H9 (cell line): Measurements from ENCODE around the gene NTNG2. TPM values are rescaled to one million over a fixed set of nuclear protein-coding genes. Genes with fewer than 3 reads are reported as not detected.

ENCODE experiments used
- DNase-seq: peaks from one replicate; pipeline ENCODE4 v3.0.0-alpha.2; 2017
- H2AFZ ChIP-seq: one replicate; pipeline ENCODE4 v1.6.1; 2013; ENCODE audit warnings: mild to moderate bottlenecking, low read length, control low read depth, moderate library complexity
- H2AK5ac ChIP-seq: 2 replicates; pipeline ENCODE4 v1.6.1; 2013; ENCODE audit warnings: low read length, control low read depth, mixed read lengths; ENCODE audit not compliant: insufficient read length
- H2BK120ac ChIP-seq: one replicate; pipeline ENCODE4 v1.6.1; 2013; ENCODE audit warnings: low read depth, mild to moderate bottlenecking, low read length, control low read depth, inconsistent platforms; ENCODE audit not compliant: poor library complexity, severe bottlenecking
- H2BK12ac ChIP-seq: 2 replicates; pipeline ENCODE4 v1.6.1; 2013; ENCODE audit warnings: low read length, control low read depth, mixed read lengths, low read depth; ENCODE audit not compliant: insufficient read length
- H2BK15ac ChIP-seq: 2 replicates; pipeline ENCODE4 v1.6.1; 2013; ENCODE audit warnings: low read depth, low read length, control low read depth
- H2BK20ac ChIP-seq: one replicate; pipeline ENCODE4 v1.6.1; 2013; ENCODE audit warnings: low read depth, mild to moderate bottlenecking, low read length, control low read depth, inconsistent platforms; ENCODE audit not compliant: poor library complexity, severe bottlenecking
- H2BK5ac ChIP-seq: 2 replicates; pipeline ENCODE4 v1.6.1; 2013; ENCODE audit warnings: low read length, control low read depth, mixed read lengths; ENCODE audit not compliant: insufficient read length
- H3K14ac ChIP-seq: 2 replicates; pipeline ENCODE4 v1.6.1; 2013; ENCODE audit warnings: low read length, control low read depth; ENCODE audit not compliant: insufficient read depth
- H3K18ac ChIP-seq: 2 replicates; pipeline ENCODE4 v1.6.1; 2013; ENCODE audit warnings: low read depth, mild to moderate bottlenecking, mixed read lengths, low read length, control low read depth; ENCODE audit not compliant: insufficient read length
- H3K23ac ChIP-seq: 2 replicates; pipeline ENCODE4 v1.6.1; 2013; ENCODE audit warnings: low read length, control low read depth, mixed read lengths, low read depth; ENCODE audit not compliant: insufficient read length
- H3K23me2 ChIP-seq: 2 replicates; pipeline ENCODE4 v1.6.1; 2013; ENCODE audit warnings: low read depth, mild to moderate bottlenecking, mixed read lengths, low read length, control low read depth; ENCODE audit not compliant: insufficient read length, poor library complexity, severe bottlenecking
- H3K27ac ChIP-seq: 2 replicates; pipeline ENCODE4 v1.5.1; 2013; ENCODE audit warnings: low read length, control low read depth, mixed read lengths, low read depth; ENCODE audit not compliant: insufficient read length
- H3K27me3 ChIP-seq: 2 replicates; pipeline ENCODE4 v1.6.1; 2013; ENCODE audit warnings: low read length, control low read depth, inconsistent platforms; ENCODE audit not compliant: insufficient read depth
- H3K4ac ChIP-seq: 2 replicates; pipeline ENCODE4 v1.6.1; 2013; ENCODE audit warnings: low read depth, mild to moderate bottlenecking, control low read depth, inconsistent platforms, low read length, moderate library complexity
- H3K4me1 ChIP-seq: 2 replicates; pipeline ENCODE4 v1.6.1; 2013; ENCODE audit warnings: low read length, control low read depth, inconsistent platforms; ENCODE audit not compliant: insufficient read depth
- H3K4me2 ChIP-seq: 2 replicates; pipeline ENCODE4 v1.6.1; 2013; ENCODE audit warnings: low read length, control low read depth, mixed read lengths; ENCODE audit not compliant: insufficient read length, insufficient read depth
- H3K56ac ChIP-seq: 2 replicates; pipeline ENCODE4 v1.6.1; 2013; ENCODE audit warnings: low read depth, mild to moderate bottlenecking, mixed read lengths, low read length, control low read depth; ENCODE audit not compliant: insufficient read length
- H3K79me1 ChIP-seq: 2 replicates; pipeline ENCODE4 v1.6.1; 2013; ENCODE audit warnings: low read depth, mild to moderate bottlenecking, moderate library complexity, low read length, control low read depth, inconsistent platforms; ENCODE audit not compliant: insufficient read depth, poor library complexity, severe bottlenecking
- H3K79me2 ChIP-seq: 2 replicates; pipeline ENCODE4 v1.6.1; 2013; ENCODE audit warnings: low read length, control low read depth, inconsistent platforms; ENCODE audit not compliant: insufficient read depth
- H3K9ac ChIP-seq: 2 replicates; pipeline ENCODE4 v1.6.1; 2013; ENCODE audit warnings: low read length, control low read depth, mixed read lengths; ENCODE audit not compliant: insufficient read length; ENCODE audit errors: extremely low read depth
- H3K9me3 ChIP-seq: one replicate; pipeline ENCODE4 v1.6.1; 2013; ENCODE audit warnings: low read depth, low read length, inconsistent platforms; ENCODE audit not compliant: control insufficient read depth
- H3T11ph ChIP-seq: one replicate; pipeline ENCODE4 v1.6.1; 2013; ENCODE audit warnings: mild to moderate bottlenecking, low read length, control low read depth, inconsistent platforms
- H4K20me1 ChIP-seq: one replicate; pipeline ENCODE4 v1.6.1; 2013; ENCODE audit not compliant: control insufficient read depth, insufficient read length, insufficient read depth
- H4K5ac ChIP-seq: 2 replicates; pipeline ENCODE4 v1.6.1; 2013; ENCODE audit warnings: low read depth, mild to moderate bottlenecking, mixed read lengths, low read length, control low read depth; ENCODE audit not compliant: insufficient read length
- H4K8ac ChIP-seq: replicated peaks from 2 replicates; pipeline ENCODE4 v1.6.1; 2013; ENCODE audit warnings: low read length, control low read depth, mixed read lengths, low read depth; ENCODE audit not compliant: insufficient read length
- H4K91ac ChIP-seq: 2 replicates; pipeline ENCODE4 v1.6.1; 2013; ENCODE audit warnings: low read depth, mild to moderate bottlenecking, moderate library complexity, mixed read lengths, low read length, control low read depth; ENCODE audit not compliant: insufficient read length
- H3K27ac Mint-ChIP-seq, 3 experiments: 2 replicates in 2 of 3; 3 replicates in 1 of 3; pipeline ENCODE4 v1.8.0; 2020 to 2021; ENCODE audit warnings: mixed read lengths in 3 of 3, mild to moderate bottlenecking in 1 of 3, moderate library complexity in 1 of 3
- H3K27me3 Mint-ChIP-seq: 2 replicates; pipeline ENCODE4 v1.8.0; 2021; ENCODE audit warnings: low read depth, mild to moderate bottlenecking, moderate library complexity, mixed read lengths
- H3K36me3 Mint-ChIP-seq, 3 experiments: 2 replicates in 2 of 3; 3 replicates in 1 of 3; pipeline ENCODE4 v1.8.0; 2020 to 2021; ENCODE audit warnings: low read depth in 3 of 3, mixed read lengths in 3 of 3; ENCODE audit not compliant: insufficient read depth in 1 of 3
- H3K4me1 Mint-ChIP-seq, 2 experiments: 2 replicates each; pipeline ENCODE4 v1.8.0; 2020; ENCODE audit warnings: mixed read lengths in 2 of 2
- H3K4me3 Mint-ChIP-seq, 2 experiments: 2 replicates in 1 of 2; 3 replicates in 1 of 2; pipeline ENCODE4 v1.8.0; 2020 to 2021; ENCODE audit warnings: mild to moderate bottlenecking in 2 of 2, mixed read lengths in 2 of 2, moderate library complexity in 1 of 2
- H3K9me3 Mint-ChIP-seq, 2 experiments: 2 replicates in 1 of 2; 3 replicates in 1 of 2; pipeline ENCODE4 v1.8.0; 2020; ENCODE audit warnings: mild to moderate bottlenecking in 2 of 2, mixed read lengths in 2 of 2, moderate library complexity in 1 of 2
- CTCF ChIP-seq: fragments of 200-600 bp; sonication (generic); conservative IDR thresholded peaks from 3 replicates; pipeline ENCODE4 v1.8.0; 2021; ENCODE audit warnings: antibody characterized with exemption, mild to moderate bottlenecking
- WGBS: extraction: QIAGEN DNeasy Blood & Tissue Kit; methylation state at CpG from one replicate; pipeline ENCODE4 v1.1.7; 2013; ENCODE audit warnings: missing lambda C conversion rate, low lambda C conversion rate, mixed read lengths; ENCODE audit not compliant: insufficient read length; ENCODE audit errors: extremely low coverage; 5-methylcytosine and 5-hydroxymethylcytosine counted together
- total RNA-seq: library from RNA; stranded (reverse); gene quantifications from 2 replicates; pipeline ENCODE4 v1.2.1, GENCODE V29; 2021

Gene NTNG2
- total RNA-seq, 1 experiment from 2014 or later, result 0.52 TPM

- H3K4me2 ChIP-seq, result peak overlapping the region; percentile 34
- H4K5ac ChIP-seq, result no peak overlapping the region
- no peak overlapping the region for H3K14ac ChIP-seq
- no peak overlapping the region for H4K8ac ChIP-seq
- H3K4me3 Mint-ChIP-seq, result peak overlapping the region; percentile 17 to 44; a peak in 3 of 5 replicates
- peaks cover 13% of the 10 kb centered on the region for H3K27me3 Mint-ChIP-seq
- no peak overlapping the region for H2AK5ac ChIP-seq
- no peak overlapping the region for H3T11ph ChIP-seq
- H3K9me3 ChIP-seq, result no peaks in the 10 kb centered on the region
- H3K36me3 Mint-ChIP-seq, result no peaks in the 10 kb centered on the region
- H2BK120ac ChIP-seq, result no peak overlapping the region
- DNase-seq, result no peak
- H3K27ac Mint-ChIP-seq, result peak overlapping the region in 2 of 3 experiments; percentile 0 to 34; a peak in 3 of 7 replicates
- H2BK20ac ChIP-seq, result no peak overlapping the region
- H2AFZ ChIP-seq, result no peak overlapping the region
- H3K27me3 ChIP-seq, result no peaks in the 10 kb centered on the region
- no peak overlapping the region for H2BK5ac ChIP-seq
- TF ChIP-seq CTCF, result no peak
- no peaks in the 10 kb centered on the region for H4K20me1 ChIP-seq
- no peak overlapping the region for H2BK12ac ChIP-seq
- peaks cover 4% of the 10 kb centered on the region in 2 experiments; a peak in 3 of 5 replicates for H3K9me3 Mint-ChIP-seq
- peaks cover 60 to 82% of the 10 kb centered on the region in 2 experiments for H3K4me1 Mint-ChIP-seq
- no peaks in the 10 kb centered on the region for H3K23me2 ChIP-seq
- H3K4me1 ChIP-seq, result peaks cover 21% of the 10 kb centered on the region
- H4K91ac ChIP-seq, result no peak overlapping the region
- no peaks in the 10 kb centered on the region for H3K79me1 ChIP-seq
- H2BK15ac ChIP-seq, result no peak overlapping the region
- no peaks in the 10 kb centered on the region for H3K79me2 ChIP-seq
- H3K4ac ChIP-seq, result no peak overlapping the region
- H3K23ac ChIP-seq, result no peak overlapping the region
- H3K9ac ChIP-seq, result no peak overlapping the region
- no peak overlapping the region for H3K18ac ChIP-seq
- no peak overlapping the region for H3K27ac ChIP-seq
- WGBS, result no CpG with 5 or more reads among the region's 20 CpGs
- H3K56ac ChIP-seq, result no peak overlapping the region
These were observed 35.7 kb upstream of the NTNG2 start for GRCh38 chr9:132125944-132126679.
